Jurkat, Clone E6-1 (cell line): ENCODE results near the gene ATN1.

Experiments
- DNase-seq: peaks from one replicate; pipeline ENCODE4 v3.0.0-alpha.2; 2011; ENCODE audit warnings: low read depth, low spot score
- H3K4me3 ChIP-seq: 2 replicates; pipeline ENCODE4 v1.5.1; 2011; ENCODE audit warnings: mild to moderate bottlenecking, low read length, control low read depth, moderate library complexity

The ATN1 gene

DNA sequence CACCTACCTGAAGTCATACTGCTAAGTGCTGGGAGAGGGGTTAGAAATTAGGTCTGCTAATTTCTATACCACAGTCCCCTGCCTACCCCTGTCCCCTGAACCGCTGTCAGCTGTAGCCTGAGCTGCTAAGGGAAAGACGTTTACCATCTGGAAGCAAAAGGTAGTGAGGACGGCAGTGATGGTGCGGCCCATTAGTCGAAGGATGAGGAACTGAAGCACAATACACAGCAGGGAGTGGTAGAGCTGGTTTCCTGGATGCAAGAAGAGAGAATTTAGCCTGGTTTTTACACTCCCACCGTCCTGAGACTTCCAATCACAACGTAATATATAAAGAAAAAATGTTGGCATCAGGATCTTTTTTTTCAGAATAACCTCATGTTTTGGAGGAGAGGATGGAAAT is 54.8 kb downstream of the ATN1 start:
- no peak overlapping the region for H3K4me3 ChIP-seq
- no peak for DNase-seq

DNA sequence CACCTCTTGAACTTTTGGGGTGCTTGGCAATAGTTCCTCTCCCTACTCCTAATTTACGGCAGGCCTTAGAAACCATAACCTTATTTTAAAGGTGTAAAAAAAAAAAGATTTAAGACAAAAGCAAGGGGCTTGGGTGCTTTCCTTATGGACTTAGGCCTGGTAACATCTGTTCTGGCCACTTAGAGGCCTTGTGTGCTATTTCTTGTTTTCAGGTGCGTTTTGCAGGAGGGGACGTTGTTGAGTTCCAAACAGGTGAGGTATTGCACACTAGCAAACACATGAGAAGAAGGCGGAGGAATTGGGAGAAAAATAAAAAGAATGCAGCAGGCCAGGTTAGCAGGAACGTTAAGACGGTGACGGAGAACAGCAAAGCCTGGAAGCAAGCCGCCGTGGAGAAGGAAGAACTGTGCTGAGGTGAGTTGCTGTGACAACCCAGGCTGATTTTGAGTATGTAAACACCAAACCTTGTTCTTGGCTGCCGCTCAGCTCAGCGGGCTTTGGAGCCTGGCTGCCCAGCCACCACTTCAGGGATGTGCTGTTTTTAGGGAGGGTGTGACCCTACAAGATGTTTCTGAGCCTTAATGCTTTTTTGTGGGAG is 60.3 kb downstream of the ATN1 start:
- no peak overlapping the region for H3K4me3 ChIP-seq
- no peak for DNase-seq
